OCI-LY3 (cell line): ENCODE results near the gene METTL8.

ENCODE experiments used
- CTCF ChIP-seq: fragments of 200-600, 300-600 bp; sonication (generic); IDR thresholded peaks from 2 replicates; pipeline ENCODE4 v1.5.1; 2014; ENCODE audit warnings: antibody characterized with exemption, low read length, low read depth
- EZH2phosphoT487 ChIP-seq: fragments of 200-600 bp; shearing (Covaris generic); IDR thresholded peaks from 2 replicates; pipeline ENCODE4 v1.6.1; 2018; ENCODE audit warnings: antibody characterized with exemption, mixed run types, low read depth

- no peak for TF ChIP-seq CTCF
- TF ChIP-seq EZH2phosphoT487: no peak
Measured at GRCh38 chr2:171318463-171318934, 115.3 kb downstream of the METTL8 start.
